Stimulated activated CD4-positive, alpha-beta T cell treated with anti-CD3 and anti-CD28 coated beads, Interleukin-1b, Interleukin-23, amount 100 ng/mL, for 4 hours (primary cell): ENCODE data around the gene JAM2.
"Not testable (repeated sequence)": the region's sequence is repeated elsewhere in the genome, so short reads cannot be mapped to it uniquely, and the experiment has no call there.

Experiments used
- DNase-seq, 2 donors: peaks; one replicate each; pipeline ENCODE4 v3.0.0-alpha.2; 2020; ENCODE audit warnings: low read depth in 2 of 2

The JAM2 gene, protein sequence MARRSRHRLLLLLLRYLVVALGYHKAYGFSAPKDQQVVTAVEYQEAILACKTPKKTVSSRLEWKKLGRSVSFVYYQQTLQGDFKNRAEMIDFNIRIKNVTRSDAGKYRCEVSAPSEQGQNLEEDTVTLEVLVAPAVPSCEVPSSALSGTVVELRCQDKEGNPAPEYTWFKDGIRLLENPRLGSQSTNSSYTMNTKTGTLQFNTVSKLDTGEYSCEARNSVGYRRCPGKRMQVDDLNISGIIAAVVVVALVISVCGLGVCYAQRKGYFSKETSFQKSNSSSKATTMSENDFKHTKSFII

DNA sequence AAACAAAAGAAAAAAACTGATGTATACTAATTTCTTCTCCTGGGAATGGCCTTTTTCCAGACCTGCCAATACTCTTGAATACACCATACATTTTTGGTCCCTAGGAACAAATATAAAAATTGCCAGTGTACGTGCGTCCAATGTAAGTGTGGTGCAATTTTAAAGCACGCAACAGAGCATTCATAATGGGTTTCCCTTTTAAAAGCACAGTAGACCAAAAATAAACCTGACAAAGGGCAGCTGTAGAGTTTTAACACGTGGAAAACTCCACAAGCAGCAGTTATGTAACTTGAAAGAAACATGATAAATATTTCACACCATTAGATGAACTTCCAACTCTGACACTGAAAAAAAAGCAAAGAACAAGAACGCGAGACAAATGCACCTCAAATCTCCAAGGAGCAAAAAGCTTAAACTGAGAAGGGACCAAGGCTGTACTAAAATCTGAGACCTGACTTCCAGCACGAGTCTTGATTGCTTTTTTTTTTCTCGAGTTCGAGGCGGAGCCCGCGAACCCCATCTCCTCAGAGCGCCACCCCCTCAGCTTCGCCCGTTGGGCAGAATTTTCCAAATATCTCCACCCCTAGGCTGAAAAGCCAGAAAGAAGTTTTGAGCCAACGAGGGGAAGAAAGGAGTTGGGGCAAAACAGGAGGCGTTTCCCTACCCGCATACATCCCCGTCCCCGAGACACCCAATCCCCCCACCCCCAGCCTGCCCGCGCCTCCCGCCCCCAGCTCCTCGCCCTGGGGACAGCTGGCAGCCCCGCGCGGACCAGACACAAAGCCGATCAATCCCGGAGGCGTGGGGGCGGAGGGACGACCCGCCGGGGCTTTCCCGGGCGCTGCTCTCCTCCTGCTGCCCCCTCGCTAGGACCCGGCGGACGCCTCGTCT lies at the start of gene JAM2:
Gene JAM2, plus strand, starts transcription at position 599 of the 891 bp plus-strand sequence. CDS start 564 bp downstream, outside the sequence.
- DNase-seq, result peak in 1 of 2 donors; percentile 34

DNA sequence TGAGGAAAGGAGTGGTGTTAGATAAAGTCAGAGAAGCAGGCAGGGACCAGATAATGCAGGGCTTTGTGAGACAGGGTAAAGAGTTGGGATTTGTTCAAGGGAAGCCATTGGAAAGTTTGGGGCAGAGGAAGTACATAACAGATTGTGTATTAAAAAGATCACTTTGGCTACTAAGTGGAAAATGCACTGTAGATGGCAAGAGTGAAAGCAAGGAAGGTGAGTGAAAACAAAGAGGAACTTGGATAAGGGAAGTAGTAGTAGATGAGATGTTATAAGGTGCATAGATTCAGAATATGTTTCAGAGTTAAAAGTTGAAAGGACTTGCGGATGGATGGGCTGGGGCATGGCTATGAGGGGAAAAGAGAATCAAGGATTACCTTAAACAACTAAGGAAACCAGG lies 49.2 kb upstream of the JAM2 start:
- DNase-seq, result no peak

DNA sequence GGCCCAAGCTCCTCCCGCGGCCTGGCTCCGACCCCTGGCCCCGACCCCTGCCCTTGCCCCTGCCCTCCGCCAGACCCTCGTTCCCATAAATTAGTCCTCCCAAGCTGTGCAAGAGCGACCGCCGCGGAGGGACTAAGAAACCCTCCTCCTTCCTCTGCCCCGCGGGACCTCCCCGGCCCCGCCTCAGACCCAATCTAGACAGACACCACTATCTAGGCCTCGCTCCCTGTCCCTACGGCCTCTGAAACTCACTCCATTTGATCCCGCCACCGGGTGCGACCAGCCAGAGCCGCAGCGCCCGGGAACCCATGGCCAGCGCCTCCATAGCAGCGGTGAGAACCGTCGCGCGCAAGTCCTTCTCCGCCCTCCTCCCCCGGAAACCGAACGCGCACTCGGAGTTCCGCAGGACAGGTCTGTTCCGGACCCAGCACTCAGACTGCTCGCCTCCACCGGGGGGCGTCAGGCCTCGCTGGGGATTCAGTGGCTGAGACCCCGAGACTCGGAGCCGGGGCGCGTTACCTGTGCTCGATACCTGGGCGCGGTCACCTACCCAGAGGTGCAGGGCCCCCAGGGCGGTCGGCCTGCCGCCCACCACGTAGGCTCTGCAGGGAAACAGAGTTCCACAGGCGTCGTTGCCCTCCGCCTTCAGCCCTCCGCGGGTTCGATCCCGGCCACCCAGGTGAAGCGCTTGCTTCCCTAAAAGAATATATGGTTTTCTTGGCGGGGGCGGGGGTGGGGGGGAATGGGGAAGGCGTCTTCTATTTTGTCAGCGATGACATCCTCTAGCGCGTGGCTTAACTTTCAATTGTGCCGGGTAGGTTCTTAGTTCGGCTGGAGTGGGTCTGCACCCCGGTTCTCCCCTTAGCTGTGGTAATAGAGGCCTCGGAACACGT lies 31.7 kb upstream of the JAM2 start, which contains the start of gene MRPL39:
Gene MRPL39, minus strand, starts transcription at position 331 of the 893 bp plus-strand sequence. Its CDS starts 6 bp downstream, at position 325.
- peak; percentile 76 to 81 for DNase-seq

DNA sequence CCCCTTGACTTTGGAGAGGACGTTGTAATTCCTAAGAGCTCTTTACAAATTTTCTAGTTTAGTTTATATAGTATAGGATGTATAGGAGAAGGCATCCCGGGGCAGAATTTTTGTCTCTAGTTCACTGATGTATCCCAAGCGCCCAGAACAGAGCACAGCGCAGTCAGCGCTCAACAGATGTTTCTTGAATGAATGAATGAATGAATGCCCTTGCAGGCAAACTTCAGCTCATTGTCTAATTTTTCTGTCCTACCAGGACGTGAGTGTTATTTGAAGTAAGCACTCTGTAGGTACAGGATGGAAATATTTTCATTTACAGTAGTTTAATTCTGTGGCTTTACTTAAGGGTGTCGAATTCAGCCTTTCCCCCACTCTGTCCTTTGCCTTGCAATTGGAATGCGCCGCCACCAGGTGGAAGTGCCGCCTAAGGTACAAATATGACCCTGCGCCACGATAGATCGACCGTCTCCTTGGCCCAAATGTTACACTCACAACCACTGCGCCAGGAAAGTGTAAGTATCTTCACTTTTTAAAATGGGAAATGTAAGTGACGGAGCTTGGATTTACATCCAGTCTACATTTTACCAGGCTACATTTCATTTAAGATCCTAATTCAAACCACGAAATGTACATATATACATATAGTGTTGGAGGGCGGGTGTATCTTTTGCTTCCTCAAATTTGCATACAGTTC lies 30.9 kb upstream of the JAM2 start:
- peak; percentile 68 to 71 for DNase-seq

DNA sequence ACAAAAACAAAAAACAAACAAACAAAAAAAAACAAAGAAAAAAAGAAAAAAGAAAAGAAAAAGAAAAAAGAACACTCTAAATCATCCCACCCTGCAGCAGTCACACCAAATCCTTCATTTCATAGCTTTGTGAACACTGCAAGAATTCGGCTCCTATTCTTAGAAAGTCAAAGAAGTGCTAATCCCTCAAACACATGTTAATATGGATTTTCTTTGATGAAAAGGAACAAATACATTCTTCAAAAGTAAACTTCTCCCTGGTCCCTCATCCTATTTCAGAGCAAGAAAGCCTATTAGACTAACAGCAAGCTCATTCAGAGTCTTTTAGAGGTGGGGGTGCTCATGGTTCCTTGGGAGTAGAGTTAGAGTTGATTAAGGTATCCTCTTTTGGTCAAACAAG lies 24.6 kb upstream of the JAM2 start:
- no peak for DNase-seq

DNA sequence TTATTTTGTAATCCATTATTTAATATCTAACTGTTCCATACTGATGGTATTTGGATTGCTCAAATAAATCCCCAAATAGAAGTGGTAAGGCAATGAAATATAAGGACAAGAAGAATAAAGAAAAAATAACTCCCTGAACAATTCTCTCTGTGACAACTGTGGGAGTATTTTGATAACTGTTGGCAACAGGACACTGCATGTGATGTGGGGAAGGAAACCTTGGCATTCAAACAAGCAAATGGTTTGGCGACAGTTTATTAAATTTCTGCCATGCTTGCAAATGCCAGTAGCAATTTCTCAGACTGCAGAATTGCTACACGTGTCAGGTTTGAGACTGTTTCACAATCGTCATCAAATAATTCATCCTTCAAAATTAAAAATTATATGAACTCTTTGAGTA lies 23.2 kb upstream of the JAM2 start:
- no peak for DNase-seq

DNA sequence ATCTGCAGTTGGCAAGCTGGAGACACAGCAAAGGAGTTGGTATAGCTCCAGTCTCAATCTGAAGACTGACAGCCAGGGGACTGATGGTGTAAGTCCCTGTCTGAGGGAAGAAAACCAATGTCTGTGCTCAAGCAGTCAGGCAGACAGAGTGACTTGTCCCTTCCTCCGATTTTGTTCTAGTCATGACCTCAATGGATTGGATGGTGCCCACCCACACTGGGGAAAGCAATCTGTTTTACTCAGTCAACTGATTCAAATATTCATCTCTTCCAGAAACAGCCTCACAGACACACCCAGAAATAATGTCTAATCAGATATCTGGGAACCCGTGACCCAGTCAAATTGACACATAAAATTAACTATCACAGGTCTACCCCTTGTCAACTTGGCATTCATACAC lies 19.9 kb upstream of the JAM2 start:
- DNase-seq, result no peak

DNA sequence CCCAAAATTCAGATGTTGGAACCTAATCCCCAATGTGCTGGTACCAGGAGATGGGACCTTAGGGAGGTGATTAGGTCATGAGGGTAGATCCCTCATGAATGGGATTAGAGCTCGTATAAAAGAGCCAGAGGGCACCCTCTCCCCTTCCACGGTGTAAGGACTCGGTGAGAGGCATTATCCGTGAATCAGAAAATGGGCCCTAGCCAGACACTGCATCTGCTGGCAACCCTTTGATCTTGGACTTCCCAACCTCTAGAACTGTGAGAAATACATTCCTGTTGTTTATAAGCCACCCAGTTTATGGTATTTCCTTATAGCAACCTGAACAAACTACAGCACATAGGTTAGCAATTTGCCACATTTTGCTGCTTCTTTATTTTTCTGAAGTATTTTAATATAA lies 14.5 kb upstream of the JAM2 start:
- no peak for DNase-seq

DNA sequence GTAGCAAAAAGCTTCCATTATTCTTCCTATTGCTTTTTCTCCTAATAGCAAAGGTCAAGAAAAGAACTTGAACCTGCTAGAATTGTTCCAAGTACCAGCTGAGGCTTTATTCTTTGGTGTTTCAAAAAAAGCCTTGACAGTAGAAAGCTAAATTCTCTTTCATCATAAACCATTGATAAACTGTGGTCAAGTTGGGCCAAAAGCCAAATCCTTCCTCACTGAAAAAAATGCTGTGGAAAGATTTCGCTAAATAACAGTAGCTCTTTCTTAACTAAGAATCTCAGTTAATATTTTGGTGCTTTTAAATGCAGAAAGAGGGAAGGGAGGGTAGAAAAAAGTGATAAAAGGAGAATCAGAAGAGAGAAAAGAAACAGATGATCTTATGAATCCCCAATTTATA lies 14.0 kb upstream of the JAM2 start:
- no peak for DNase-seq

DNA sequence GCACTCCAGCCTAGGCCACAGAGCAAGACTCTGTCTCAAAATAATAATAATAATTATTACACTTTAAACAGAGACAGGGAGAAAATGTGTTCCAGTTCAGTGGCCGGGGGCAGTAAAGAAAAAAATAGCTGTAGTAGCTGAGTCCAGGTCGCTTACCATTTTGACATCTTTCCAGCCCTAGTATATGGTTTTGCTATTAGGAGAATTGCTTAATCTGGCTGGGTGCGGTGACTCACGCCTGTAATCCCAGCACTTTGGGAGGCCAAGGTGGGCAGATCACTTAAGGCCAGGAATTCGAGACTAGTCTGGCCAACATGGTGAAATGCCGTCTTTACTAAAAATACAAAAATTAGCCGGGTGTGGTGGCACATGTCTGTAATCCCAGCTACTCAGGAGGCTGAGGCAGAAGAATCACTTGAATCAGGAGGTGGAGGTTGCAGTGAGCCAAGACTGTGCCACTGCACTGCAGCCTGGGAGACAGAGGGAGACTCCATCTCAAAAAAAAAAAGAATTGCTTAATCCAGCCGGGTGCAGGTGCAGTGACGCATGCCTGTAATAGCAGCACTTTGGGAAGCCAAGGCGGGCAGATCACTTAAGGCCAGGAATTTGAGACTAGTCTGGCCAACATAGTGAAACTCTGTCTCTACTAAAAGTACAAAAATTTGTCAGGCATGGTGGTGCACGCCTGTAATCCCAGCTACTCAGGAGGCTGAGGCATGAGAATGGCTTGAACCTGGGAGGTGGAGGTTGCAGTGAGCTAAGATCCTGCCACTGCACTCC lies 13.1 kb upstream of the JAM2 start:
- DNase-seq, result not testable (repeated sequence)

DNA sequence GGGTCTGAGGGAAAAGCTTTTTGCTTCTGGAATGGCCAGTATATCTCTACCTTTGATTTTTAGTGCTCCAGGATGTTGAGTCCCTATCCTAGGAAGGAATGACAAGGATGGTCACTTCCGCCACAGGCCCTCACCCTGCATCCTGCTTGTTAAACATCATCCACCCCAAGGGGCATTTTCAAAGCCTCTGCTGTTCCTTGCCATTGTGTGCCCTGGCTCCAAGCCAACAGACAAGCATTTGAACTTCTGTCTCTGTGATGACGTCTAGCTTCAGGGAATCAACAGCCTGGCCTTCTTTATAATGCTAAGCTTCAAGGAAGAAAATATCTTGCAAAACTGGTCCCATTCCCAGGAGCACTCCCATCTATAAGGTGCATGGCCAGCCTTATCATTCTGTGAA lies 12.3 kb upstream of the JAM2 start:
- no peak for DNase-seq

DNA sequence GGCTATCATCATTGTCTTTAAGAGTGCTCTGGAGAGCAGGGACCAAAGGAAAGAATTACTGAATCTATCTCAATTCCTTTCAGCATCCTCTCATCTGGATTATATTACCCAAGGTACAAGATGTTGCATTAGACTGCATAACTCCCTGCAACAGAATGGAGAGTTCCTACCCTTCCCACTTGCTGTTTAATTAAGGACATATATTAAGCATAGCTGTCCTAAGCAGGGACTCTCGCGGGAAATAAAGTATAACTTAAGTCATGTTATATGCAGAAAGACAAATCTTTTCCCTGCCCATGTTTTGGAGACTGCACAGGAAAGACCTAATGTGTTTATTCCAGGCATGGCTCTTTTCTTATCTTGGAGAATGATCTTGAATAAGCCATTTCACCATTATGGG lies 6.8 kb upstream of the JAM2 start:
- no peak for DNase-seq

DNA sequence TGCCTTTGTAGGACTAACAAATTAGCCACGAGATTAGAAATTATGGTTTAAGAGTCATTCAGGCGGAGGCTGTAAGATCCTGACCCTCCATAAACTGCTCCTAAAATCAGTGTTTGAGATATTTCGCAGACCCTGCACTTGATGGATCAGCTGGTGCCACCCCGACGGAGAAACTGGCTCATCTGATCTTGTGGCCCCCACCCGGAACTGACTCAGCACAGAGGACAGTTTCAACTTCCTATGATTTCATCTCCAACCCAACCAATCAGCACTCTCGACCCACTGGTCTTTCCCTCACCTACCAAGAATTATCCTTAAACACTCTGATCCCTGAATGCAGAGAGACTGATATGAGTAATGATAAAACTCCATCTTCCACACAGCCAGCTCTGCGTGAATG lies 3.7 kb upstream of the JAM2 start:
- no peak for DNase-seq

DNA sequence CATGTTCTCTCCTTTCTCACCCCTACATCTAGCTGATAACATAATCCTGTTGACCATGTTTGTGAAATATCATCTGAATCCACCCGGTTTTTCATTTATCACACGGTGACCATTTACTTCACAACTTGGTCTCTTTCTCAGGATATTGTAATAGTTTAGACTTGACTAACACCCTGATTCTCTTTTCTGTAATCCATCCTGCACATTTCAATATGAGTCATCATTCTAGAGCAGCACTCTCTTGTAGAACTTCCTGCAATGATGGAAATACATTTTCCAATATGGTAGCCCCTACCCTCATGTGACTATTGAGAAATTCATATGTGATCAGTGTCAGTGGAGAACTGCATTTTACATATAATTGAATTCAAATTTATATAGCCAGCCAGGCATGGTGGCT lies 2.3 kb upstream of the JAM2 start:
- no peak for DNase-seq

DNA sequence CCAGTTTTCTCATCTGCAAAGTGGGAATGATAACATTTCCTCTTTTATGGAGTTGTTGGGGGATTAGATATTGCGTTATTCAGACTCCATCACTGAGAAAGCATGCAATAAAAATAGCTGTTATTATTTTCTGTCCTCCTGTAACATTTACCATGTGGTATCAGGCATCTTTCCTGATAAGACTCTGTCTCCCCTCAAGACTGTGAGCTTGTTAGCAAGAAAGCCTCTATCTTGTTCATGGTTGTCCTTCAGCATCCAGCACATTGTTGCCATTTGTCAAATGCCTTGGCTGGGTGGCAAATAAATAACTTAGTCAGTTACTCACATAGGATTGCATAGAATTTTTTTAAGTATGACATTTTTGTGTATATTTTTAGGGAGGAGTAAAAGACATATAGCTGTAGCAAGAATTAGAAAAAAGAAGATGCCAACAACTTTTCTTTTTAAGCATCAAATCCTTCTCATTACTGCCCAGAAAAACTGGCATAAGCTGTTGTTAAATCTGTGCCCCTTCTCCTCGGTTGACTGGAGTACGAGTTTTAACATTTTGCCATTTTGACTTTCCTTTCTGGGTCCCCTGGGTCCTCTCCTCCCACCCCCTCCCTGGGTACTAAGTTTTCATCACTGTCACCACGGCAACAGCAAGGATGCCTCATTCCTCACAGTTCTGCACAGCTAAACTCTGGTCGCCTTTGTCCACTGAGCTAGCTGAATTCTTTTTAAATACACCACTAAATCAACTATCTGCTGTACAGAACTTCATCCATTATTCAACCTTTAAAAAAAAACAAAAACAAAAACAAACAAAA lies 1.0 kb upstream of the JAM2 start:
- DNase-seq, result no peak

DNA sequence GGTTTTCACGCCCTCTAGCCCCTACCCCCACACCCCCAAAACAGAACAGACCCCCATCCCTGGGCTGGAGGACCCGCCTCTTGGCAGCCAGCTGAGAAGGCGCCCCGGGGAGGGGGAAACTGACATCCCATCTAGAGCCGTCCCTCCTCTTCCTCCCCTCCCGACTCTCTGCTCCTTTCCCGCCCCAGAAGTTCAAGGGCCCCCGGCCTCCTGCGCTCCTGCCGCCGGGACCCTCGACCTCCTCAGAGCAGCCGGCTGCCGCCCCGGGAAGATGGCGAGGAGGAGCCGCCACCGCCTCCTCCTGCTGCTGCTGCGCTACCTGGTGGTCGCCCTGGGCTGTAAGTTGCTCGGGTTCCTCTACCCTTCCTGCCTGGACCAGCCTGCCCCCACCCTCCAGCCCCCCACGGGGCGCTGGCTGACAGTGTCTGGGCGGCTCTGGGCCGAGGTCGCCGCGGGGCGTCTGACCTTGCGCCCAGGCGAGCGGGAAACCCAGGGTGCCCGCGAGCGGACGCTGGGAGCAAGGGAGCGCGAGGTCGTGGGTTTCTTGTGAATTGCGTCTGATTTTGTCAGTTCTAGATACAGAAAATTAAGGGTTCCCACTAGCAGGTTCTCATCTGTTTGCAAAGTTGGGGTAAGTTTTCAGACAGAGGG lies 618 bp downstream of the JAM2 start:
- peak in 1 of 2 donors; percentile 34 for DNase-seq

DNA sequence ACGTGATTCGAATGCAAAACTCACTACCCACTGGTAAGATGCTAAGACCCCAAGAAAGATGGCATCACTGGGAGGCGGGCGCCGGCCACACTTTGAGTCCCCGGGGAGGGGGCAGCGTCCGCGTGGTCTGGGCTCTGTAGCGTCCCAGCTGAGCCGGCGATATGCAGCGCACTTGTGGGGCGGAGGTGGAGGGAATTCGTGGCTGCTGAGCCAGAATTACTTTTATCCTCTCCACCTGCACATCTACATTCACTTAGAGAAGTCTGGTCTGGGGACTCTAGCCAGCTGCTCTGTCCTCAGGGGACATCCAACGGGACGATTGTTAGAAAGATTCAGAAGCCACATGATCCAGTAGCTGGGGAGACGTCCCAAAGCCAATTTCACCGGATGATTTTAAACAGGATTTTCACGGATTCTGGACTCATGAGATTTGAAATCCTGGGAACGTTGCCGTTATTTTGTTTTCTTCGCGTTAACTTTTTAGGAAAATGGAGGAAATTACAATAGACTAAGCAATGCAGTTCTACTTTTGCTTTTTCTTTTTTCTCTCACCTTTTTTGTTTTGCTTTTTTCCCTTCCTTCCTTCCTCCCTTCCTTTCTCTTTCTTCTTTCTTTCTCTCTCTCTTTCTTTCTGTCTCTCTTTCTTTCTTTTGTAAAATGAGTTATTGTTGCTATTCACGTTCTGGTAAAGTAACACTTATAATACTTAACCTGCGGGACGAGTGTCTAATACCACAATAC lies 1.3 kb downstream of the JAM2 start:
- DNase-seq, result peak in 1 of 2 donors; percentile 2

DNA sequence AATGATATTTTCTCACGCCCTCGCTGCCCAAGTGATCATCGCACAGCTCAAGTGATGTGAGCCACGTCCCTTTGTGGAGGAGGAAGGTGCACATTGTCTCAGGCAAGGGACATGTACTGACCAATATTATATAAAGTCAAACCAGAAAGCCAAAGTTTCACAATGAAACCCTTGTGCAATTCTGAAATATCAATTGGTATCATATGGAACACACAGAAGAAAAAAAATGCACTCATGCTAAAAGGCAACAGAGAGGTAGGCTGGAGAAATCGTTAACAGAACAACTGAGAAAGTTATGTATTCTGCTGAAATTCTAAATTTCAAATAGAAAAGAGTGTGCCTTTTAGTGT lies 1.9 kb downstream of the JAM2 start:
- DNase-seq, result no peak

DNA sequence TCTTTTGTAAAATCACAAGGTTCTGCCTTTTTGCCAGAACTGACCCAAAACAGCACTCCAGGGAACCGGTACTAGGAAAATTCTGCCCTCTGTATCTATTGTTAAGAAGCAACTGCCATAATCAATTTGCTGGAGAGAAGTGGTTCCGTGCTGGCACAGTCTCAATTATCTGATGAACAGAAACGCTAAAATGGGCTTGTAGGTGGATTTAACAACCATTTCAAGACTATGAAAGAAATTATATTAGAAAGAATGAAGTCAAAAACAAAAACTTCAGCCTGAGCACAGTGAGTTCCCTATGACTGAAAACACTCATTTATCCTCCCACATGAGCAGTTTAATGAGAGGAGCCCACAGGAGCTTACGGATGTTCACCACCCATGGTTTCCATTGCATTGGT lies 4.4 kb downstream of the JAM2 start:
- DNase-seq, result no peak
